ENCODE data around the gene COPS4. TPM values are rescaled to one million over a fixed set of nuclear protein-coding genes. Genes with fewer than 3 reads are reported as not detected.
"Not testable (repeated sequence)": the region's sequence is repeated elsewhere in the genome, so short reads cannot be mapped to it uniquely, and the experiment has no call there.

COPS4 gene
- total and polyA plus RNA-seq, 2 of the 8 experiments (the other 6 are each of a cell fraction or from before 2014, with no cell fraction given) = 14.9 to 28.3 TPM

GRCh38 chr4:83048781-83049180 lies 13.8 kb downstream of the COPS4 start:
- not testable (repeated sequence) for H3K14ac ChIP-seq (ENCODE audit: insufficient read length); H3K18ac ChIP-seq (ENCODE audit: extremely low read depth, low read length); H3K4me1 ChIP-seq (replicated peaks in 1 of 4; ENCODE audit: control insufficient read depth in 3 of 4, insufficient read depth in 4 of 4, low read length in 3 of 4); H3K79me2 ChIP-seq (ENCODE audit: control insufficient read depth in 1 of 2, insufficient read depth in 2 of 2, low read length in 2 of 2); H3K4me3 ChIP-seq (ENCODE audit: extremely low read depth in 1 of 4, insufficient read depth in 2 of 4, low read depth in 3 of 4, low read length in 4 of 4); DNase-seq (ENCODE audit: low read depth in 1 of 2, low spot score in 2 of 2); H3K4me2 ChIP-seq (ENCODE audit: insufficient read depth in 1 of 2, low read depth in 2 of 2, low read length in 2 of 2); H3K9ac ChIP-seq (replicated peaks in 1 of 4; ENCODE audit: extremely low read depth in 1 of 4, low read depth in 3 of 4, low read length in 3 of 4); H2BK120ac ChIP-seq (replicated peaks; ENCODE audit: low read depth, low read length); H4K91ac ChIP-seq (replicated peaks; ENCODE audit: insufficient read length, low read length); H3K23me2 ChIP-seq (ENCODE audit: low read depth, low read length); H2AFZ ChIP-seq (ENCODE audit: low read length); H2AK5ac ChIP-seq (ENCODE audit: low read depth, low read length); H3K27ac ChIP-seq (ENCODE audit: low read depth, low read length); H3K79me1 ChIP-seq (ENCODE audit: low read depth, low read length); H2BK12ac ChIP-seq (ENCODE audit: low read depth, low read length); H3K4ac ChIP-seq (replicated peaks; ENCODE audit: insufficient read length, low read depth, low read length); H3K23ac ChIP-seq (ENCODE audit: insufficient read length); H4K8ac ChIP-seq (ENCODE audit: extremely low read depth, insufficient read depth, low read length); H3K27me3 ChIP-seq (replicated peaks in 1 of 4; ENCODE audit: control insufficient read depth in 3 of 4, extremely low read depth in 1 of 4, insufficient read depth in 3 of 4, low read length in 3 of 4); H3K56ac ChIP-seq (replicated peaks; ENCODE audit: insufficient read length, low read depth, low read length); H4K20me1 ChIP-seq (replicated peaks in 1 of 2; ENCODE audit: control insufficient read depth in 1 of 2, insufficient read depth in 2 of 2, low read length in 2 of 2); H2BK15ac ChIP-seq (ENCODE audit: low read length); H2BK5ac ChIP-seq (ENCODE audit: low read depth, low read length); FAIRE-seq; H2BK20ac ChIP-seq (ENCODE audit: low read length); H4K5ac ChIP-seq (ENCODE audit: insufficient read length, low read depth, low read length); H3K36me3 ChIP-seq (ENCODE audit: control insufficient read depth in 2 of 4, insufficient read depth in 4 of 4, low read length in 3 of 4); H3K9me3 ChIP-seq (ENCODE audit: insufficient read depth in 2 of 2, low read depth in 1 of 2, low read length in 1 of 2)
- WGBS, 2 experiments (ENCODE audit: extremely low coverage in 1 of 2, insufficient coverage in 1 of 2, insufficient read length in 1 of 2, insufficient replicate concordance in 2 of 2, low coverage in 1 of 2, low lambda C conversion rate in 2 of 2, missing lambda C conversion rate in 1 of 2) = 89% methylated on average over 8 of the region's 8 CpGs; no CpG with 5 or more reads in 1 of the 2 experiments
- POLR2A ChIA-PET (ENCODE audit: partially characterized antibody) = interaction anchor here (0.6 to 2.7 kb wide), 2 partner anchors 14 to 275 kb away, joined by 5 to 9 read pairs; partner anchors contain the start of gene COPS4
- CTCF ChIA-PET (ENCODE audit: partially characterized antibody) = interaction anchor here (1.0 to 2.0 kb wide), 4 partner anchors 8 to 63 kb away, joined by 3 to 7 read pairs (median 4); no protein-coding TSS in a partner anchor
